Osteoblast (primary cell): ENCODE results near the gene RIPOR3. TPM values are rescaled to one million over a fixed set of nuclear protein-coding genes. Genes with fewer than 3 reads are reported as not detected.

ENCODE experiments used
- DNase-seq: peaks from one replicate; pipeline ENCODE4 v3.0.0; 2011; ENCODE audit warnings: low spot score, mixed read lengths; ENCODE audit not compliant: insufficient read length; ENCODE audit errors: missing footprints
- H2AFZ ChIP-seq: 2 replicates; pipeline ENCODE4 v1.6.0; 2011; ENCODE audit warnings: mild to moderate bottlenecking, low read length
- H3K27ac ChIP-seq: 2 replicates; pipeline ENCODE4 v1.5.1; 2011; ENCODE audit warnings: mild to moderate bottlenecking, low read depth, low read length, moderate library complexity
- H3K27me3 ChIP-seq: 2 replicates; pipeline ENCODE4 v1.6.0; 2012; ENCODE audit warnings: mild to moderate bottlenecking, control low read depth, inconsistent platforms, low read length, moderate library complexity; ENCODE audit not compliant: insufficient read depth
- H3K36me3 ChIP-seq: 2 replicates; pipeline ENCODE4 v1.5.1; 2011; ENCODE audit warnings: mild to moderate bottlenecking, low read length, control low read depth, moderate library complexity; ENCODE audit not compliant: insufficient read depth
- H3K4me1 ChIP-seq: 2 replicates; pipeline ENCODE4 v1.5.1; 2011; ENCODE audit warnings: mild to moderate bottlenecking, low read length, control low read depth, moderate library complexity; ENCODE audit not compliant: insufficient read depth
- H3K4me2 ChIP-seq: 2 replicates; pipeline ENCODE4 v1.6.0; 2011; ENCODE audit warnings: mild to moderate bottlenecking, low read length; ENCODE audit not compliant: insufficient read depth
- H3K4me3 ChIP-seq: fragments of 200-600 bp; sonication (generic); 3 replicates; pipeline ENCODE4 v1.5.1; 2012; ENCODE audit warnings: mild to moderate bottlenecking, low read length, inconsistent platforms; ENCODE audit not compliant: insufficient read depth
- H3K79me2 ChIP-seq: 2 replicates; pipeline ENCODE4 v1.6.0; 2012; ENCODE audit warnings: mild to moderate bottlenecking, low read length, control low read depth, inconsistent platforms; ENCODE audit not compliant: insufficient read depth
- H3K9me3 ChIP-seq: 2 replicates; pipeline ENCODE4 v1.5.1; 2011; ENCODE audit warnings: low read depth, low read length, control low read depth
- H4K20me1 ChIP-seq: 2 replicates; pipeline ENCODE4 v1.6.0; 2012; ENCODE audit warnings: mild to moderate bottlenecking, low read length, control low read depth; ENCODE audit not compliant: insufficient read depth
- total RNA-seq: library from RNA; depleted of rRNA; stranded (reverse); fragments of >200 nt; gene quantifications from 2 replicates; pipeline ENCODE4 v1.2.3, GENCODE V29; 2012
- TF ChIP-seq, protein P1 (sequence below): IDR thresholded peaks from 2 replicates; pipeline ENCODE4 v1.5.1; 2011; ENCODE audit warnings: mild to moderate bottlenecking, low read depth, low read length, moderate library complexity; ENCODE audit errors: extremely low read depth

Gene RIPOR3
- total RNA-seq, 1 donor: 1.1 TPM

DNA sequence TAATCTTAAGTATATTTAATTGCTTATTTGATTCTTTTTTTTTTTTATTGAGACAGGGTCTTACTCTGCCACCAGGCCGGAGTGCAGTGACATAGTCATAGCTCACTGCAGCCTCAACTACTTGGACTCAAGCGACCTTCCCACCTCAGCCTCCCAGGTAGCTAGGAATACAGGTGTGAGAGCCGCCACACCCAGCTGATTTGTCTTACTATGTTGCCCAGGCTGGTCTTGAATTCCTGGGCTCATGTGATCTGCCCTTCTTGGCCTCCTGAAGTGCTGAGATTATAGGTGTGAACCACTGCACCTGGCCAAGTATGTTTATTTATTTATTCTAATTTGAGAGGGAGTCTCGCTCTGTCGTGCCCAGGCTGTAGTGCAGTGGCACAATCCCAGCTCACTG is 142.9 kb downstream of the RIPOR3 start:
- DNase-seq: no peak
- Histone ChIP-seq H3K79me2 (peaks cover 96% of the 10 kb centered on the region), H3K36me3 (peaks cover 16% of the 10 kb centered on the region), H3K4me3 (no peak overlapping the region), H3K27me3 (no peaks in the 10 kb centered on the region), H3K9me3 (no peaks in the 10 kb centered on the region), H3K4me2 (no peak overlapping the region), H3K4me1 (peaks cover 13% of the 10 kb centered on the region), H2AFZ (no peak overlapping the region), H3K27ac (no peak overlapping the region), H4K20me1 (peaks cover 4% of the 10 kb centered on the region)
- TF ChIP-seq, protein P1, sequence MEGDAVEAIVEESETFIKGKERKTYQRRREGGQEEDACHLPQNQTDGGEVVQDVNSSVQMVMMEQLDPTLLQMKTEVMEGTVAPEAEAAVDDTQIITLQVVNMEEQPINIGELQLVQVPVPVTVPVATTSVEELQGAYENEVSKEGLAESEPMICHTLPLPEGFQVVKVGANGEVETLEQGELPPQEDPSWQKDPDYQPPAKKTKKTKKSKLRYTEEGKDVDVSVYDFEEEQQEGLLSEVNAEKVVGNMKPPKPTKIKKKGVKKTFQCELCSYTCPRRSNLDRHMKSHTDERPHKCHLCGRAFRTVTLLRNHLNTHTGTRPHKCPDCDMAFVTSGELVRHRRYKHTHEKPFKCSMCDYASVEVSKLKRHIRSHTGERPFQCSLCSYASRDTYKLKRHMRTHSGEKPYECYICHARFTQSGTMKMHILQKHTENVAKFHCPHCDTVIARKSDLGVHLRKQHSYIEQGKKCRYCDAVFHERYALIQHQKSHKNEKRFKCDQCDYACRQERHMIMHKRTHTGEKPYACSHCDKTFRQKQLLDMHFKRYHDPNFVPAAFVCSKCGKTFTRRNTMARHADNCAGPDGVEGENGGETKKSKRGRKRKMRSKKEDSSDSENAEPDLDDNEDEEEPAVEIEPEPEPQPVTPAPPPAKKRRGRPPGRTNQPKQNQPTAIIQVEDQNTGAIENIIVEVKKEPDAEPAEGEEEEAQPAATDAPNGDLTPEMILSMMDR: no peak

DNA sequence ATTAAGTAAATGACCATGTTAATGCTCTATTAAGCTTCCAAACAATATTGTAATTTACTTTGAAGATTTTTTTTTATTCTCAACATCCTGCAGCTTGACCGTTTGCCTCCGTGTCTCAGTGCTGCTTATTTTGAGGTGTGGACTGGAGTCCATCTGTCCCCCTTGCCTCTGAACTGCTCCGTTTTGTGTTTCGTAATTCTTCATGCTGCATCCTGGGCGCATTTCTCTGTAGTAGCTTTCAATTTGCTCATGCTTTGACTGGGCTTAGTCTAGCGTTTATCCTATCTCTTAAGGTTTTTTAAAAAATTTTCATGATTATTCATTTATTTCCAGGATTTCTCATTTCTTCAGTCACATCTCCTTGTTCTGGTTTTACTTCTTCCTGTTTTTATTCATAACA is 143.4 kb downstream of the RIPOR3 start:
- no peaks in the 10 kb centered on the region for H3K9me3 ChIP-seq
- H2AFZ ChIP-seq: no peak overlapping the region
- peaks cover 96% of the 10 kb centered on the region for H3K79me2 ChIP-seq
- H3K27ac ChIP-seq: no peak overlapping the region
- peaks cover 13% of the 10 kb centered on the region for H3K4me1 ChIP-seq
- TF ChIP-seq, protein P1: no peak
- DNase-seq: no peak
- H3K4me2 ChIP-seq: no peak overlapping the region
- H3K4me3 ChIP-seq: no peak overlapping the region
- H3K27me3 ChIP-seq: no peaks in the 10 kb centered on the region
- peaks cover 12% of the 10 kb centered on the region for H3K36me3 ChIP-seq
- H4K20me1 ChIP-seq: peaks cover 4% of the 10 kb centered on the region

DNA sequence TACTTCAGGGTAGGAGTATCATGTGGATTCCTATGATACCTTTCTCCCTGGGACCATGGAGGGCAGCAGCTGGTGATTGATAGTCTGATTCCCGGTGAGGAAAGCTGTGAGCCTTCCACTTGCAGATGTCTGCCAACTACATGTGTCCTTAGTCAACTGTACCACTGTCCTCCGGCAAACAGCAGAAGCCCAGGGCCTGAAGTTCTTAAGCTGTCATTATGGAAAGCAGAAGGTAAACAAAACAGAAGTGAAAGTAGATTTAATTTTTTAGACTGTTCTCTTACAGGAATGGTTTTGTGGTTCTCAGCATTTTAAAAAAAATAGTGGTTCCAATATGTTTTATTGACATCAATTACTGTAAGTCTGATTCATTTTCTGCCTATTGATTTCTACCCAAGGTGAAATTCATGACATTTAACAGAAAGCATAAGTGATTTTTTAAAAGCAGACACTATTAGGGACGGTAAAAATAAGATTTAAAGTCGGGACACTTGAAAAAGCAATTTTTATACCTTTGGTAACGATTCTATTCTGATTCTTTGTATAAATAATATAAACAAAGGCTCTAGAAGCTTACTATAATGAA is 144.5 kb downstream of the RIPOR3 start:
- H3K27me3 ChIP-seq: no peaks in the 10 kb centered on the region
- peaks cover 96% of the 10 kb centered on the region for H3K79me2 ChIP-seq
- DNase-seq: no peak
- H3K4me2 ChIP-seq: peak overlapping the region; percentile 83
- peak overlapping the region; percentile 63 for H3K27ac ChIP-seq
- H2AFZ ChIP-seq: peak overlapping the region; percentile 38
- H4K20me1 ChIP-seq: peaks cover 4% of the 10 kb centered on the region
- H3K4me1 ChIP-seq: peaks cover 16% of the 10 kb centered on the region
- peaks cover 12% of the 10 kb centered on the region for H3K36me3 ChIP-seq
- H3K9me3 ChIP-seq: no peaks in the 10 kb centered on the region
- TF ChIP-seq, protein P1: no peak
- H3K4me3 ChIP-seq: peak overlapping the region; percentile 55

DNA sequence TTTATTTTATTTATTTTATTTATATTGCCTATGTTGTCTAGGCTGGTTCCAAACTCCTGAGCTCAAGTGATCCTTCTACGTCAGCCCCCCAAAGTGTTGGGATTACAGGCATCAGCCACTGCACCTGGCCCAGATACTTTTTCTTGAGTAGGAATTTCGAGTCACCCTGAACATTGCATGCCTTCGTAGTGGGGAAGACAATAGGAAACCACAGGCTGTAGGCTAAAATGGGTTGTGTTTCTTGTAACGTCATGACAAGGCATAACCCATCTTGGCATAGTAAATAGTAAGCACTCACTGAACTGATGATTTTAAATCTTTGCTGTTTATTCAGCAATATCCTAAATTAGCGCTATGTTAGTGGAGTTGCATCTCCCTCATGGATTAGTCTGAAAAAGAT is 146.2 kb downstream of the RIPOR3 start:
- Histone ChIP-seq H3K4me1 (peaks cover 31% of the 10 kb centered on the region), H3K9me3 (no peaks in the 10 kb centered on the region), H3K79me2 (peaks cover 89% of the 10 kb centered on the region), H2AFZ (no peak overlapping the region), H3K27ac (no peak overlapping the region), H3K27me3 (no peaks in the 10 kb centered on the region), H4K20me1 (peaks cover 4% of the 10 kb centered on the region), H3K4me2 (no peak overlapping the region), H3K4me3 (no peak overlapping the region), H3K36me3 (peaks cover 12% of the 10 kb centered on the region)
- TF ChIP-seq, protein P1: no peak
- DNase-seq: no peak
